C4-2B (cell line): Measurements from ENCODE around the gene PARP1.

Experiments used
- H3K27ac ChIP-seq: fragments of 450-650 bp; 2 replicates; pipeline ENCODE4 v1.5.1; 2017
- CTCF ChIP-seq: fragments of 450-650 bp; conservative IDR thresholded peaks from 2 replicates; pipeline ENCODE4 v1.5.1; 2017; ENCODE audit warnings: mild to moderate bottlenecking
- ZFX ChIP-seq: fragments of 450-650 bp; IDR thresholded peaks from 2 replicates; pipeline ENCODE4 v1.6.1; 2017

PARP1 gene

GRCh38 chr1:226371866-226372490 lies 35.9 kb downstream of the PARP1 start:
- TF ChIP-seq CTCF (no peak), ZFX (no peak)
- no peak overlapping the region for H3K27ac ChIP-seq

GRCh38 chr1:226371027-226371694 lies 36.7 kb downstream of the PARP1 start:
- no peak overlapping the region for H3K27ac ChIP-seq
- no peak for TF ChIP-seq CTCF
- TF ChIP-seq ZFX, result no peak

- no peak overlapping the region for H3K27ac ChIP-seq
Observed at GRCh38 chr1:226370144-226370923, 37.6 kb downstream of the PARP1 start.

GRCh38 chr1:226369110-226369509 lies 38.8 kb downstream of the PARP1 start:
- TF ChIP-seq CTCF, result no peak
- no peak for TF ChIP-seq ZFX
- H3K27ac ChIP-seq, result no peak overlapping the region

More at GRCh38 chr1:226370144-226370923, 37.6 kb downstream of the PARP1 start:
- TF ChIP-seq CTCF, result no peak
- TF ChIP-seq ZFX, result no peak

- TF ChIP-seq ZFX (no peak), CTCF (no peak)
- H3K27ac ChIP-seq, result no peak overlapping the region
Observed at GRCh38 chr1:226366290-226366689, 41.6 kb downstream of the PARP1 start.

- TF ChIP-seq CTCF (no peak), ZFX (no peak)
- no peak overlapping the region for H3K27ac ChIP-seq
Observed at GRCh38 chr1:226365831-226366231, 42.1 kb downstream of the PARP1 start.
